Gastroesophageal sphincter (tissue), 4 donors: ENCODE measurements around the gene C20orf173. TPM values are rescaled to one million over a fixed set of nuclear protein-coding genes. Genes with fewer than 3 reads are reported as not detected.

Source experiments
- ATAC-seq: fragments of 150-250 bp; one replicate; pipeline ENCODE4 v1.9.1; 2016; ENCODE audit warnings: mild to moderate bottlenecking, moderate library complexity
- H3K27ac ChIP-seq, 4 donors: fragments of 200-600 bp; sonication (generic) in 3 of 4; 1 replicate in 3 of 4; 2 replicates in 1 of 4; pipeline ENCODE4 v1.5.1; 2016 to 2019
- H3K27me3 ChIP-seq: fragments of 200-600 bp; sonication (generic); one replicate; pipeline ENCODE4 v1.5.1; 2019
- H3K36me3 ChIP-seq, 2 donors: fragments of 200-600 bp; sonication (generic); one replicate each; pipeline ENCODE4 v1.5.1; 2019; ENCODE audit warnings: control low read depth in 1 of 2
- H3K4me1 ChIP-seq, 3 donors: fragments of 200-600 bp; sonication (generic); 1 replicate in 2 of 3; 2 replicates in 1 of 3; pipeline ENCODE4 v1.5.1; 2016 to 2019; ENCODE audit warnings: control low read depth in 2 of 3
- H3K4me3 ChIP-seq, 2 donors: fragments of 200-600 bp; sonication (generic); one replicate each; pipeline ENCODE4 v1.5.1; 2019; ENCODE audit warnings: mild to moderate bottlenecking in 1 of 2, moderate library complexity in 1 of 2
- H3K9me3 ChIP-seq, 3 donors: fragments of 200-600 bp; sonication (generic); one replicate each; pipeline ENCODE4 v1.5.1; 2017 to 2019; ENCODE audit warnings: control low read depth in 2 of 3
- CTCF ChIP-seq, 4 experiments: fragments of 200-600 bp in 2 of 4; fragments of 450-650 bp in 2 of 4; sonication (generic) in 1 of 4; IDR thresholded peaks; one replicate each; pipeline ENCODE4 v1.5.1; 2017 to 2019; ENCODE audit warnings: antibody characterized with exemption in 4 of 4, mild to moderate bottlenecking in 2 of 4, moderate library complexity in 2 of 4
- EP300 ChIP-seq: sonication (generic); formaldehyde crosslinking; IDR thresholded peaks from one replicate; pipeline ENCODE4 v1.6.1; 2017; ENCODE audit warnings: antibody characterized with exemption, mild to moderate bottlenecking
- POLR2A ChIP-seq, 2 donors: fragments of 450-650 bp; IDR thresholded peaks; one replicate each; pipeline ENCODE4 v1.6.1; 2017; ENCODE audit warnings: antibody characterized with exemption in 2 of 2, mild to moderate bottlenecking in 2 of 2, moderate library complexity in 1 of 2
- POLR2AphosphoS5 ChIP-seq: sonication (generic); formaldehyde crosslinking; IDR thresholded peaks from one replicate; pipeline ENCODE4 v1.6.1; 2017; ENCODE audit warnings: antibody characterized with exemption
- WGBS, 2 donors: methylation state at CpG; one replicate each; pipeline ENCODE4 v1.1.5; 2018; ENCODE audit warnings: low coverage in 1 of 2; 5-methylcytosine and 5-hydroxymethylcytosine counted together
- total RNA-seq, 4 donors: library from RNA; depleted of rRNA; stranded (reverse); fragments of >200 nt; gene quantifications; one replicate each; pipeline ENCODE4 v1.1.0, GENCODE V29; 2016

Gene C20orf173
- total RNA-seq, 4 donors from 2014 or later, result not detected

GRCh38 chr20:35497320-35497719, 32.1 kb downstream of the C20orf173 start:
- Histone ChIP-seq H3K36me3 (peaks cover 0 to 100% of the 10 kb centered on the region in 2 donors), H3K4me3 (no peak overlapping the region), H3K27ac (peak overlapping the region; percentile 10 to 73 (median 66)), H3K27me3 (no peaks in the 10 kb centered on the region), H3K4me1 (peaks cover 0 to 18% (median 0%) of the 10 kb centered on the region in 3 donors), H3K9me3 (no peaks in the 10 kb centered on the region)
- no peak for TF ChIP-seq POLR2AphosphoS5
- TF ChIP-seq EP300, result no peak
- no peak for TF ChIP-seq POLR2A (IDR thresholded peaks at IDR 0.05)
- no peak for TF ChIP-seq CTCF (IDR thresholded peaks at IDR 0.05)
- peak; percentile 14 for ATAC-seq
- WGBS, 2 donors, result 76 to 89% methylated on average over 2 to 4 of the region's 5 CpGs

- no peaks in the 10 kb centered on the region for H3K27me3 ChIP-seq
- 77 to 80% methylated on average over 1 to 3 of the region's 3 CpGs for WGBS, 2 donors
- ATAC-seq, result no peak
- peaks cover 0 to 100% of the 10 kb centered on the region in 2 donors for H3K36me3 ChIP-seq
- no peak overlapping the region for H3K4me3 ChIP-seq
- H3K9me3 ChIP-seq, result no peaks in the 10 kb centered on the region
- peaks cover 0 to 18% (median 0%) of the 10 kb centered on the region in 3 donors for H3K4me1 ChIP-seq
- H3K27ac ChIP-seq, result peak overlapping the region in 3 of 4 donors; percentile 61 to 73 (median 71)
- TF ChIP-seq CTCF (IDR thresholded peaks at IDR 0.05), result no peak
- no peak for TF ChIP-seq POLR2A (IDR thresholded peaks at IDR 0.05)
- no peak for TF ChIP-seq POLR2AphosphoS5
- TF ChIP-seq EP300, result no peak
These were observed 33.0 kb downstream of the C20orf173 start for GRCh38 chr20:35496481-35496880.

- no peak overlapping the region for H3K4me3 ChIP-seq
- H3K9me3 ChIP-seq, result no peaks in the 10 kb centered on the region
- H3K36me3 ChIP-seq, result peaks cover 0 to 100% of the 10 kb centered on the region in 2 donors
- H3K4me1 ChIP-seq, result peaks cover 0 to 10% (median 0%) of the 10 kb centered on the region in 3 donors
- ATAC-seq, result no peak
- 94 to 99% methylated on average over 5 to 6 of the region's 6 CpGs for WGBS, 2 donors
- H3K27me3 ChIP-seq, result no peaks in the 10 kb centered on the region
- TF ChIP-seq CTCF (IDR thresholded peaks at IDR 0.05) (no peak), EP300 (no peak), POLR2A (IDR thresholded peaks at IDR 0.05) (no peak), POLR2AphosphoS5 (no peak)
- H3K27ac ChIP-seq, result no peak overlapping the region
These were observed 37.1 kb downstream of the C20orf173 start for GRCh38 chr20:35492352-35492751.

- ATAC-seq, result no peak
- H3K36me3 ChIP-seq, result peaks cover 0 to 100% of the 10 kb centered on the region in 2 donors
- TF ChIP-seq CTCF (IDR thresholded peaks at IDR 0.05), result no peak
- TF ChIP-seq POLR2A (IDR thresholded peaks at IDR 0.05), result no peak
- no peak for TF ChIP-seq EP300
- no peak for TF ChIP-seq POLR2AphosphoS5
These were observed 37.6 kb downstream of the C20orf173 start for GRCh38 chr20:35491823-35492222.

GRCh38 chr20:35490736-35491181, 38.7 kb downstream of the C20orf173 start:
- Histone ChIP-seq H3K9me3 (no peaks in the 10 kb centered on the region), H3K27ac (no peak overlapping the region), H3K4me1 (no peaks in the 10 kb centered on the region), H3K27me3 (no peaks in the 10 kb centered on the region), H3K4me3 (peak overlapping the region in 1 of 2 donors; percentile 40), H3K36me3 (peaks cover 0 to 100% of the 10 kb centered on the region in 2 donors)
- WGBS, 2 donors, result 55 to 60% methylated on average over 1 to 4 of the region's 6 CpGs
- peak; percentile 41 for ATAC-seq
- TF ChIP-seq POLR2AphosphoS5, result no peak
- TF ChIP-seq POLR2A (IDR thresholded peaks at IDR 0.05), result no peak
- no peak for TF ChIP-seq CTCF (IDR thresholded peaks at IDR 0.05)

More at GRCh38 chr20:35491823-35492222, 37.6 kb downstream of the C20orf173 start:
- peaks cover 0 to 4% (median 0%) of the 10 kb centered on the region in 3 donors for H3K4me1 ChIP-seq
- no peaks in the 10 kb centered on the region for H3K27me3 ChIP-seq
- no peak overlapping the region for H3K27ac ChIP-seq
- no peak overlapping the region for H3K4me3 ChIP-seq
- H3K9me3 ChIP-seq, result no peaks in the 10 kb centered on the region
- 91 to 100% methylated on average over 3 to 4 of the region's 5 CpGs for WGBS, 2 donors
